HG03135 (cell line): Measurements from ENCODE around the gene BAZ1B.
A peak's percentile ranks its signal among the peaks of the same experiment; 100 is the strongest.
"Not testable (repeated sequence)": the region's sequence is repeated elsewhere in the genome, so short reads cannot be mapped to it uniquely, and the experiment has no call there.

Source experiments
- ATAC-seq: cut with Tn5 transposase; IDR thresholded peaks from one replicate; pipeline ENCODE4 v1.9.1; 2021; ENCODE audit warnings: mild to moderate bottlenecking, moderate library complexity; ENCODE audit not compliant: unreplicated experiment

Gene BAZ1B

DNA sequence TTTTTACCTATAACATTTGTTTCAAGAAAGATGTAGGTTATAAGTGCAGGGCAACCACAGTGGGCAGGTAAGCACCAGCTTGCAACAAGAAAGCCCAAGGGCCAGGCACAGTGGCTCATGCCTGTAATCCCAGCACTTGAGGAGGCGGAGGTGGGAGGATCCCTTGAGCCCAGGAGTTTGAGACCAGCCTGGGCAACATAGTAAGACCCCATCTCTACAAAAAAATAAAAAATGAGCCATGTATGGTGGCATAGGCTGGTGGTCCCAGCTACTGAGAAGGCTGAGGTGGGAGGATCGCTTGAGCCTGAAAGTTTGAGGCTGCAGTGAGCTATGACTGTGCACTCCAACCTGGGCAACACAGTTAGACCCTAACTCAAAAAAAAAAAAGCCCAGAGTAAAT, 22.6 kb upstream of the BAZ1B start:
- ATAC-seq: no peak

DNA sequence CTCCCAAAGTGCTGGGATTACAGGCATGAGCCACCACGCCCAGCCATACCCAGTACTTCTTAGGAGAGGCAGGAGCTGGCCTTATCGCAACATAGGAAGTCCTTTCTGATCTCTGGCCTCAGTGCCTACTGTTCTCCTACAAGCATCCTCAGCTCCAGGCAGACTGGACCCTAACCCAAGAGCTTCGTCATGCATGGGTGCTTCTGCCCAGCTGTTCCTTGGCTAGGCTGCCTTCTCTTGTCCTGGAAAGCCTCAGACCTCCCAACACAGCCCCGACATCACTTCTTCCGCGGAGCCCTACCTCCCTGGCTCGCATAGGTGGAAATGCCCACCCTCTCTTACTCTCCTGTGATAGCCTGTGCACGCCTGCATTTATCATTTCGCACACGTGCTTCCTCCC, 19.6 kb upstream of the BAZ1B start:
- no peak for ATAC-seq

DNA sequence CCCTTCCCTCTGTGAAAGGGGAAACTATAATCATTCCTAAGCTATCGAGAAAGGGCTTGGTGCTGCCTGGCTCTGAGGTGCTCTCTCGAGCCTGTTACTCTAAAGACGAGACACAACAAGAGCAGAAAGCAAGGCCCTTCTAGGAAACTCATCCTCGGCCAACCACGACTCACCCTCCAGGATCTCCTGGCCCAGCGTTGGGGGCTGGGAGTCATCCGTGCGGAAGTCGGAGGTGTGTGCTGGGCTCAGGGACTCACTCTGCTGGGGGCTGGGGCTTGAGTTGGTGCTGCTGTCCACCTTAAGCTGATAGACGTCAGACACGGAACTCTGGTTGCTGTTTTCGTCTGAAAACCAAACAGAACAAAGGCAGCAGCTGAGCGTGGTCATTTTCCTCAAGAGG, 17.6 kb upstream of the BAZ1B start:
- ATAC-seq: no peak

DNA sequence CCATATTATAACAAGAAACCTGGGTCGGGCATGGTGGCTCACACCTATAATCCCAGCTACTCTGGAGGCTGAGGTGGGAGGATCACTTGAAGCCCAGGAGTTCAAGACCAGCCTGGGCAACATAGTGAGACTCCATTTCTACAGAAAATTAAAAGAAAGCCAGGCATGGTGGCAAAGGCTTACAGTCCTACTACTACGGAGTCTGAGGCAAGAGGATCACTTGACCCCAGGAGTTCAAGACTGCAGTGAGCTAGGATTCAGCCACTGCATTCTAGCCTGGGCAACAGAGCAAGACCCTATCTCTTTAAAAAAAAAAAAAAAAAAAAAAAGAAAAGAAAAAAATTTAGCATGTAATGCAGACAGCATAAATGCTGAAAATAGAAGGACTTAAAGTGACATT, 16.4 kb upstream of the BAZ1B start:
- ATAC-seq: not testable (repeated sequence)

DNA sequence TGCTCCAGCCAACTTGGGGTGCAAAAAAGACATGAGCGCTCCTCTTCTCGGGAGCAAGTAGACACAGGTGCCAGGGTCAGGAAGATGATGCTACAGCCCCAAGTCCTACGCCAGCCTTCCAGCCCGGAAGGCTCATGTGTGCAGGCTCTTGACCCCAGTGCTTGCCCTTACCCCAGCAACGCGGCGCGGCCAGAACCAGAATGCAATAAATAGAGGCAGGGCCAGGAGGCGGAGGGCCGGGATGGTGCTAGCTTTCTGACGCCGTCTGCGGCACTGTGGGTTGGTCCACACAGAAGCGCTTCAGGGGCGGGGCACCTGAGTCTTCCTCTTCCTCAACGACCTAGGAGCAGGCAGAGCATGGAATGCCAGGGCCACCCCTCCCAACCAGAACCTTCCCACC, 15.0 kb upstream of the BAZ1B start:
- no peak for ATAC-seq

DNA sequence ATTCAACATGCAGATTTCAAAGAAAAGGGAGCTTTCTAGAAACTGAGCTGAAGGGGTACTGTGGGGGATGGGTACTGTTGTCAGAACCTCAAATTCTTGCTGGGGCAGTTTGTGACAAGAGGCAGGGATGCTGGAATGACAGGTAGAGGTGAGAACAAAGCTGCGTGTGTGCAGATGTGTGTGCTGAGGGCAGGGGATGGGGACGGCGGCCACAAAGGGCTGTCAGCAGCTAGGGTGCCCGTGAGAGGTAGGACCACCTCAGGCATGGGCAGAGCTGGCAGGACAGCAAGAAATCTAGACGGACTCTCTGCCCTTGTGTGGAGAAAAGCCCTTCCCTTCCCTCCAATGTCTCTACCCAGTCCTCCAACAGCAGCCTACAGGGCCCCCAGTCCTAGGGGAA, 14.4 kb upstream of the BAZ1B start:
- no peak for ATAC-seq

DNA sequence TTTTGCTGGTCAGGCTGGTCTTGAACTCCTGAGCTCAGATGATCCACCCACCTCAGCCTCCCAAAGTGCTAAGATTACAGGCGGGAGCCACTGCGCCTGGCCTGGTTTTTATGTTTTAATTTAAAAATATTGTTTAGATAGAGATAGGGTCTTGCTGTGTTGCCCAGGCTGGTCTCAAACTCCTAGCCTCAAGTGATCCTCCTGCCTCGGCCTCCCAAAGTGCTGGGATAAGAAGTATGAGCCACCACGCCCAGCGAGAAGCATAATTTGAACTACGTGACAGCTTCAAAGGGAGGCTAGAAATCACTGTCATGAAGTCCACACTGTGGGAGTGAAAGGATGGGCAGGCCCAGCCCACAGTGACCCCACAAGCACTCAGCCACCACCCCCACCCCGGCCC, 13.8 kb upstream of the BAZ1B start:
- not testable (repeated sequence) for ATAC-seq

DNA sequence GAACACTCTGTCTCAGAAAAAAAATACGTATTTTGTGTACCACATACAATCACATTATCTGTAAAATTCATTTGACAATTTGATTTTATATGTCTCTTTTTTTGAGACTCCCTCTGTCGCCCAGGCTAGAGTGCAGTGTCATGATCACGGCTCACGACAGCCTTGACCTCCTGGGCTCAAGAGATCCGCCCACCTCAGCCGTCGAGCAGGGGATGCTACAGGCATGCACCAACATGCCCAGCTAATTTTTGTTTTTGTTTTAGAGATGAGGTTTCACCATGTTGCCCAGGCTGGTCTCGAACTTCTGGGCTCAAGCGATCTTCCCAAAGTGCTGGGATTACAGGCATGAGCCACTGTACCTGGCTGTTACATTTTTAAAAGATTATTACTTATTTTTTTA, 11.6 kb upstream of the BAZ1B start:
- no peak for ATAC-seq

DNA sequence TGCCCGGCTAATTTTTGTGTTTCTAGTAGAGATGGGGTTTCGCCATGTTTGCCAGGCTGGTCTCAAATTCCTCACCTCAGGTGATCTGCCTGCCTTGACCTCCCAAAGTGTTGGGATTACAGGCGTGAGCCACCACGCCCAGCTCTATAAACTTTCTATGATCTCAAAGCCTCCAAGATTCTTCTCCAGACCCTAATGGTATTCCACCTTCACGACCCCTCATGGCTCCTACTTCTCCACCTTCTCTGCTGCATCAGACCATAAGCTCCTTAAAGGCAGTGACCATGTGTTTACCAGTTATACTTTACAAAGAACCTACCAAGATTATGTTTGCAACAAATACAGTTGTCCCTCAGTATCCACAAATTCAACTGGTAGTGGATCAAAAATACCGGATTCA, 10.1 kb upstream of the BAZ1B start:
- no peak for ATAC-seq

DNA sequence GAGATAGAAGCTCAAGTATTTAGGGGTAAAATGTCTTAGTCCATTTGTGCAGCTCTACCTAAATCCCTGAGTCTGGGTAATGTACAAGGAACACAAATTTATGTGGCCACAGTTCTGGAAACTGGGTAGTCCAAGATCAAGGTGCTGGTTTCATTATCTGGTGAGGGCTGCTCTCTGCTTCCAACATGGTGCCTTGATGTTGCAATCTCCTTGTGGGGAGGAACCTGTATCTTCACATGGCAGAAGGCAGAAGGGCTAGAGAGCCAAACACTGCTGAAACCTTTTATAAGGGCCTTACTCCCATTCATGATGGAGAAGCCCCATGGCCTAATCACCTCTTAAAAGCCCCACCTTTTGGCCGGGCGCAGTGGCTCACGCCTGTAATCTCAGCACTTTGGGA, 8.7 kb upstream of the BAZ1B start:
- ATAC-seq: no peak

DNA sequence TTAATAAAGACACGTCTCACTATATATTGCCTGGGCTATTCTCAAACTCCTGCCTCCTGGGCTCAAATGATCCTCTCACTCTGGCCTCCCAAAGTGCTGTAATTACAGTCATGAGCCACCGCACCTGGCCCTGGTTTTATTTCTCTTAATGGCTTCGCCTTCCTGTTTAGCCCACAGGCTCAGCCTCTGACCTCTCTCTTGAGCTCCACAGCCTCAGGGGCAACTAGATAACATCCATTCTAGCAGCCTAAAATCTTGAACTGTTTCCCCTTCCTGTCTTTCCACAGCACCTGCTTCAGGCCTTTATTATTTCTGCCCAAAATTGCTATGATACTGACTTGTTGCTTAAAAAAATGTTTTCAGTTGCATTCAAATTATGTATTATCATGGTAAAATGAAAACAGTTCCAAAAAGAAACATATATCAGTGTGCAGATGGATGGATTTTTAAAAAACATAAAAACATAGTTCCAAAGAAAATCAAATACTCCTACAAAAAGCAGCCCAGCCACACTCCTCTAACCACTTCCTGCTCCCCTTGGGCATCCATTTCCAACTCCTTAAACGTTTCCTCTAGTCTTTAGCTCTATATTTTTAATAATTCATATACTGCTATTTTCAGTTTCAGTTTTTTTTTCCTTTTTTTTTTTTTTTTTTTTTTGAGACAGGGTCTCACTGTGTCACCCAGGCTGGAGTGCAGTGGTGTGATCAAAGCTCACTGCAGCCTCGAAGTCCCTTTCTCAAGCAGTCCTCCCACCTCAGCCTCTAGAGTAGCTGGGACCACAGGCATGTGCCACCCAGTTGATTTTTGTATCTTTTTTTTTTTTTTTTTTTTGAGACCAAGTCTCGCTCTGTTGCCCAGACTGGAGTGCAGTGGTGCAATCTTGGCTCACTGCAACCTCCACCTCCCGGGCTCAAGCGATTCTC, 5.1 kb upstream of the BAZ1B start:
- no peak for ATAC-seq

DNA sequence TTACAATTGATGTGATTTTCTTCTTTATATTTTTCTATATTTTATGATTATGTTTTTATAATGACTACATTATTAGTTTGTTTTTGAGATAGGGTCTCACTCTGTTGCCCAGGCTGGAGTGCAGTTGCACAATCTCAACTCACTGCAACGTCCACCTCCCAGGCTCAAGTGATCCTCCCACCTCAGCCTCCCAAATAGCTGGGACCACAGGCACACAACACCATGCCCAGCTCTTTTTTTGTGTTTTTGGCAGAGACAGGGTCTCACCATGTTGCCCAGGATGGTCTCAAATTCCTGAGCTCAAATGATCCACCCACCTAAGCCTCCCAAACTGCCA, 4.0 kb upstream of the BAZ1B start:
- not testable (repeated sequence) for ATAC-seq

DNA sequence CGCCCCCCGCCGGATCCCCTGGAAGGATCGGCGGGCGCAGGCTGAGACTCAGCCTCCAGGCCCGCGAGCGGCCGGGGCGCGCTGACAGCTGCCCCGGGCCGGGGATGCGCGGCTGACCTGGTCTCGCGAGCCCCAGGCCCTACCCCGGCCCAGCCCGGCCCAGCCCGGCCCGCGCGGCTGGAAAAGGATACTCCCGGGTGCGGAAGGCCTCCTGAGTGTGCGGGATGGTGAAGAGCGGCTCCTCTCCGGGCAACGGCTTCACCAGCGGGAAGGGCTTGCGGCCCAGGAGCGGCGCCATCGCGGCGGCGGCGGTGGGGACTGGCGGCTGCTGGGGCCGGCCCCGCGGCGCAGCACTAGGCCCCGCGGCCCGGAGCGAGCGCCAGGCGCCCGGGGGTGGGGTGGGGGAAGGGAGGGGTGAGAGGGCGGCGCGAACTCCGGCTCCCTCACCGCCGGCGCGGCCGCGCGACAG, 423 bp downstream of the BAZ1B start:
- peak; percentile 37 for ATAC-seq

DNA sequence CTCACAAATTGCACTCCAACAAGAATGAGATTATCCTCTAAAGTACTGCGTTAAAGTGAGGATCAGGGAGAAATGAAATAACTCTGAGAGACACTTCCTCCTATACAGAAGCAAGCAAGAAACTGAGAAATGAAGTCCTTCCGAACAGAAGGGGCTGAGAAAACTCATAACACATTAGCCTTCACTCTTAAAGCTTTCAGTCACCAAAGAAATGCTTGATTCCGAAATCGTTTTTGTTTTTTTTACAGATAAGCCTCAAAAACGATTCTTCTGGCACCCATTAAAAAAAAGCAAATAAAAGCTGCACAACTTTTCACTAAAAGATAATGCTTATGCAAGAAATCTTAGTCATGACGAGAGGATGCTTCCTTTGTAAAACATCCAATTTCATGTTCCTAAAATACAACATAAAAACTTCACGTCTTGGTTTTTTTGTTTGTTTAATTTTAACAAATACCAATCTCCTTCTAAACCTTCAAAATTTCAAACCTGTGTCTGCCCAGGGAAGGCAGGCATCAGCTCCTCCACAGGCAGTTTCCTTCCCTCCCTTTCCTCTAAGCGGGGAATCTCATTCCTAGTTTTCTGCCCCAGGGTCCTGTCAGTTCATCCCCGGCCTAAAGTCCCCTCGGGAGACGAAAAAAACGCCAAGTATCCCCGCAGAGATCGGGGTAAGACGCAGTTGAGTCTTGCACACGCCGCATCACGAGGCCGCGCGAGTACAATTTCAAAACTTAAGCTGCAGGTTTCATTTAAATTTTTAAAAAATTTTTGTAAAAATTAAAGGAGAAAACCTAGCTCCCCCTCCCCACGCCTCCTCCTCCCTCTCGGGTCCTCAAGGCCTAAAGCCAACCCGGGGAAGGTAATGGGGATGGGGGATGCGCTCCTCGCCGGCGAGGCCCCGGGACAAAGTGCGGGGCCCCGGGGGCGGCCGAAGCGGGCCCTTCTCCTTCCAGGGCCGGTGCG, 1.1 kb downstream of the BAZ1B start:
- ATAC-seq: no peak

DNA sequence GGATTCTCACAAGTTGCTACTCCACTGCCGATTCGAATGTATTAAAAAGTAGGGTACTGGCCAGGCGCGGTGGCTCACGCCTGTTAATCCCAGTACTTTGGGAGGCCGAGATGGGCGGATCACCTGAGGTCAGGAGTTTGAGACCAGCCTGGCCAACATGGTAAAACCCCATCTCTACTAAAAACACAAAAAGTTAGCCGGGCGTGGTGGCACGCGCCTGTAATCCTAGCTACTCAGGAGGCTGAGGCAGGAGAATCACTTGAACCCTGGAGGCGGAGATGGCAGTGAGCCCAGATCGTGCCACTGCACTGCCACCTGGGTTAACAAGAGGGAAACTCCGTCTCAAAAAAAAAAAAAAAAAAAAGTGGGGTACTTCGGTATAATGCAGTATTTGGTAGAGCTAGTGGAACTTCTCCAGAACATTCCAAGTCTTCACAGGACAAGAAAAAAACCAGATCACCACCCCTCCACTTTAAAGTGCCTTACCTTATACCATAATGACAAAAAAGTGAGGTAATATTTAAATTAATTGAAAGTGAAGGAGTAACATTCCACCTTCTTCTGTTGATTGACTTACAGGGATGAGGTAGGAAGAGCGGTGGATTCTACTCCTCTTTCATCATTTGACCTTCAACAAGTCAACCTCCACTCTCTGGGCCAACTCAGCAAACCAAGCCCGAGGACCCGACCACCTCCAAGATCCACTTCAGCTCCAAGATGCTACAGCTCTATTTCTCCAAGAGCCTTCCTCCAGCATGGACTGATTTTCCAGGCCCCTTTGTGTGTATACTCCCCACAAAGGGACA, 2.0 kb downstream of the BAZ1B start:
- ATAC-seq: no peak

DNA sequence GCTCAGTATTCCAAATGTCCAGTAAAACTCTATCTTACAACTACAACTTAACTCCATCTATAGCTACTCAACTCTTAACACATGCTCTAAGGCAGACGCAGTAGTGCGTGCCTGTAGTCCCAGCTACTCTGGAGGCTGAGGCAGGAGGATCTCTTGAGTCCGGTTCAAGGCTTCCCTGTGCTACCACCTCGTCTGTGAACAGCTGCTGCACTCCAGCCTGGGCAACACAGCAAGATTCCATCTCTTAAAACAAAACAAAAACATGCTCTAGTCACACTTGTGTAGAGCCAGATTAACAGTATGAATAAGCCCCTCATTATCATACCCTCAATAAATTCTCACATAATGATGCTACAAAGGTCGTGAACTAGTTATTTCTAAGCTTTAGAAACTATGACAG, 3.6 kb downstream of the BAZ1B start:
- ATAC-seq: no peak

DNA sequence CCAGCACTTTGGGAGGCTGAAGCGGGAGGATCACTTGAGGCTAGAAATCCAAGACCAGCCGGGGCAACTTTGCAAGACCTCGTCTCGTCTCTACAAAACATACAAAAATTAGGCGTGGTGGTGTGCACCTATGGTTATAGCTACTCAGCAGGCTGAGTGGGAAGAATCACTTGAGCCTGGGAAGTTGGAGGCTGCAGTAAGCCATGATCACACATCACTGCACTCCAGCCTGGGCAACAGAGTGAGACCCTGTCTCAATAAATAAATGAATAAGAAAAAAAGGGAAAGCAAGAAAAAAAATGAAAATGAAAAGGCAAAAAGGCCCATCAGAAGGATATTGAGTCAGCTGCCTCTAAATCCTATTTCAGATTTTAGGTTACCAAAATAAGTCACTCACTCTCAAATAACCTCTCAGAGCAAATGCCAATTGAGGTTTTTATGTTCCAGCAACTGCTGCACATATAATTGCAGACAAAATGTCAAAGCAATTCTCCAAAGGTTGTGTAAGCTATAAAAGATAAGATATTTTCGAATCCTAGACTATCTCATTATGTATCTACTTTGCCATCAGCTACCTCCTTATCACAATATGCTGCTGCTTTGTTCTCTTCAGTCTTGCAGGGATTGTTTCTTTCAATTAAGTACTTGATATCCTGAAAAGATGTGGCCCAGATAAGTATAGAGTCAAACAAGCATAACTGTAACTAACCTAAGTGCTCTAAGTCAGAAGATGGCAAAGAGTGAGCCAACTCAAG, 4.7 kb downstream of the BAZ1B start:
- ATAC-seq: no peak

DNA sequence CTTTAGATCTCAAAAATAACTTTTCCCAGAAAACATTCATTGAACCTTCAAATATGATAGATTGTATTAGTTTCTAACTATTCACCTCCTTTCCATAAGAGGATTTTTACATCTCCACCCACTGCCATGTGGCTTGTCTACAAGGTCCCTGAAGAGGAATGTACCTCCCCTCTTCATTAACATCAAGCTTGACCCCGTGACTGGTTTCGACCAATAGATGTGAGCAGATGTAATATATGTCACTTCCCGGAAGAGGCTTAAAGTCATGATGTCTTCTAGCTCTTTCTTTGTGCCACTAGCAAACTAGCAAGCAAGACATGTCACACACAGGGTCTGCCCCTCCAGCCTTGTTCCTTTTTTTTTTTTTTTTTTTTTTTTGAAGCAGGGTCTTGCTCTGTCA, 6.9 kb downstream of the BAZ1B start:
- ATAC-seq: no peak

DNA sequence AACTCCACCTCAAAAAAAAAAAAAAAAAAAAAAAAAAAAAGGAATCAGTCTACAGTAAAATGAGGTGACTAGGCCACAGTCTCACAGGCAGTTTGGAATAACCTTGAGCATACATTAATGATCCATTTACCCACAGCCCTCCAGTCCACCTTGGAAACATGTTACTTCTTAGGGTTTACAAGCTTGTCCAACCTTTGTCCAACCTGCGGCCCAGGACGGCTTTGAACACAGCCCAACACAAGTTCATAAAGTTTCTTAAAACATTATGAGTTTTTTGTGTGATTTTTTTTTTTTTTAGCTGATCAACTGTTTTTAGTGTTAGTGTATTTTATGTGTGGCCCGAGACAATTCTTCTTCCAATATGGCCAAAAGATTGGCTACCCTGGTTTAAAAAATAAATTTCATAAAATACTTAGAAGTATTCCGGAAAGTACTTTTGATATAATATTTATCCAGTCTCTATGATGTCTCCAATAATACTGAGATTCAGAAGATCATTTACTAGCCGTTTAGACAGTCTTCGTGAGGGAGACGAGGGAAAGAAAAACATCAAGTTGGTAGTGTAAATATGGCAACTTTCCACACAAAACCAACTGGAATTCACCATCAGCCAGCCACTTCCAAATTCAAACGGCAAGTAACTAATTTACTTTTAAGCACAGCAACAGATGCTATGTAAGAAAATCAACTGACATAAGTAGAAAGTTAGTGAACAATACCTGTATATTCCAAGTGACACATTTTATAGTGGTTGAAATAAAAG, 9.9 kb downstream of the BAZ1B start:
- no peak for ATAC-seq

DNA sequence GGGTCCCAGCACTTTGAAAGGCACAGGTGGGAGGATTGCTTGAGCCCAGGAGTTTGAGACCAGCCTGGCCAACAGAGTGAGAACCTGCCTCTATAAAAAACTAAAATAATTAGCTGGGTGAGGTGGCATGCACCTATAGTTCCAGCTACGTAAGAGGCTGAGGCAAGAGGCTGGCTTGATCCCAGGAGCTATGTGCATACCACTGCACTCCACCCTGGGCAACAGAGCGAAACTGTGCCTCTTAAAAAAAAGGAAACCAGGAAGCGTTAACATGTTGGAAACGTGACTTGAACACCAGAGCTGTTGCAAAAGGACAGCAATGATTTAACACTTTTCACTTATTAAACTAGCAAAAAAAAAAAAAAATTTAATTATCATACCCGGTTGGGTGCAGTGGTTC, 12.6 kb downstream of the BAZ1B start:
- no peak for ATAC-seq
